ENCODE results near the gene TICAM1. TPM values are rescaled to one million over a fixed set of nuclear protein-coding genes. Genes with fewer than 3 reads are reported as not detected.
A peak's percentile ranks its signal among the peaks of the same experiment; 100 is the strongest.
"Not testable (repeated sequence)": the region's sequence is repeated elsewhere in the genome, so short reads cannot be mapped to it uniquely, and the experiment has no call there.

The TICAM1 gene
- total RNA-seq, 2 experiments from 2014 or later: 14.1 to 14.3 TPM

DNA sequence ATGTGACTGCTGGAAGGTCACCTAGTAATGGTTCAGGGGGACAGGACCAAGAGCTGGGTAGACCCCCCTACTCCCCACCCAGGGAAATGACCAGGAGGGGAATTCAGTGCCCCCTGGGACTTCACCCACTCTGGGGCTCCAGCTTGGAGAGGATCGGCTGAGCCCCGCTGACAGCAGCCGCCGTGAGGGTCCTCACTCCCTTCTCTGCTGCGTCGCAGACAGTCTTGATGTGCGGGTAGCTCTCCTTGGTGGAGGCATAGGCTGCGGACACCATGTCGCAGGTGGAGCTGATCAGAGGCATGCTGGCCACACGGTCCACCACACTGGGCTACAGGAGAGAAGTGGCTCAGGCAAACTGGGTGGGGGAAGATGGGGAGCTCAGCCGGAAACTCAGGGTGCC, 28.2 kb upstream of the TICAM1 start:
- DNase-seq: no peak
- no peaks in the 10 kb centered on the region for H3K9me3 Mint-ChIP-seq
- ATAC-seq (ENCODE audit: low read depth): no peak
- H3K27ac Mint-ChIP-seq: no peak overlapping the region
- H3K4me1 Mint-ChIP-seq: peaks cover 3% of the 10 kb centered on the region
- no peak overlapping the region for H3K4me3 Mint-ChIP-seq
- H3K27me3 Mint-ChIP-seq: no peaks in the 10 kb centered on the region
- no peaks in the 10 kb centered on the region for H3K36me3 Mint-ChIP-seq
- POLR2A ChIA-PET: no interaction called here

DNA sequence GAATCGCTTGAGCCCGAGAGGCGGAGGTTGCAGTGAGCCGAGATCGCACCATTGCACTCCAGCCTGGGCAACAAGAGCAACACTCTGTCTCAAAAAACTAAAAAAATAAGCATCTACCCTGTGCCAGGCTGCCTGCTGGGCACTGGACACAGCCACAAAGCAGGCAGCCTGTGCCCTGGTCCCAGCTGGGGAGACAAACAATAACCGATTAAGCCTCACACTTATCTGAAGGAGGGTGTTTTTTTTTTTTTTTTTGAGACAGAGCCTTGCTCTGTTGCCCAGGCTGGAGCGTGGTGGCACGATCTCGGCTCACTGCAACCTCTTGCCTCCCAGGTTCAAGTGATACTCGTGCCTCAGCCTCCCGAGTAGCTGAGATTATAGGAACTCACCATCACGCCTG, 25.0 kb upstream of the TICAM1 start:
- H3K27ac Mint-ChIP-seq; H3K9me3 Mint-ChIP-seq; ATAC-seq (ENCODE audit: low read depth); H3K27me3 Mint-ChIP-seq; H3K4me1 Mint-ChIP-seq; H3K36me3 Mint-ChIP-seq; POLR2A ChIA-PET; H3K4me3 Mint-ChIP-seq; DNase-seq: not testable (repeated sequence)

DNA sequence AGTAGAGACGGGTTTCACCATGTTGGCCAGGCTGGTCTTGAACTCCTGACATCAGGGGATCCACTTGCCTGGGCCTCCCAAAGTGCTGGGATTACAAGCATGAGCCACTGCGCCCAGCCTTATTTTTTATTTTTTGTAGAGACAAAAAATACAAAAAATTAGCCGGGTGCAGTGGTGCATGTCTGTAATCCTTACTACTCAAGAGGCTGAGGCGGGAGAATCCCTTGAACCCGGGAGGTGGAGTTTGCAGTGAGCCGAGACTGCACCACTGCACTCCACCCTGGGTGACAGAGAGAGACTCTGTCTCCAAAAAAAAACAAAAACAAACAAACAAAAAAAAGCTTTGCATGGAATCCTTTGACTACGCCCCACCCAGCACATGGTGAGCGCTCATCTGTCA, 22.0 kb upstream of the TICAM1 start:
- H3K4me1 Mint-ChIP-seq; POLR2A ChIA-PET; H3K4me3 Mint-ChIP-seq; H3K36me3 Mint-ChIP-seq; H3K9me3 Mint-ChIP-seq; ATAC-seq (ENCODE audit: low read depth); H3K27ac Mint-ChIP-seq; DNase-seq; H3K27me3 Mint-ChIP-seq: not testable (repeated sequence)

DNA sequence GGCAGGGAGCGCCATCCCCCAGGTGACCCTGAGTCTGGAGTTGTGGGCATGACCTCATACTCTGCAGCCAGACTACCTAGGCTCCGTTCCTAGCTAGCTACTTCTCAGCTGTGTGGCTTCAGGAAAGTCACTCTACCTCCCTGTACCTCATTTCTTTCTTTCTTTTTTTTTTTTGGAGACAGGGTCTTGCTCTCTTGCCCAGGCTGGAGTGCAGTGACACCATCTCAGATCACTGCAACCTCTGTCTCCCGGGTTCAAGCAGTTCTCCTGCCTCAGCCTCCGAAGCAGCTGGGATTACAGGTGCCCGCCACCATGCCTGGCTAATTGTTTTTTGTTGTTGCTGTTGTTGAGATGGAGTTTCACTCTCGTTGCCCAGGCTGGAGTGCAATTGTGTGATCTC, 21.0 kb upstream of the TICAM1 start:
- Mint-ChIP-seq H3K36me3 (peaks cover 3% of the 10 kb centered on the region), H3K27me3 (no peaks in the 10 kb centered on the region), H3K9me3 (no peaks in the 10 kb centered on the region), H3K4me1 (peaks cover 2% of the 10 kb centered on the region), H3K4me3 (no peak overlapping the region), H3K27ac (no peak overlapping the region)
- ATAC-seq (ENCODE audit: low read depth) (no peak), DNase-seq (no peak)
- POLR2A ChIA-PET: no interaction called here

DNA sequence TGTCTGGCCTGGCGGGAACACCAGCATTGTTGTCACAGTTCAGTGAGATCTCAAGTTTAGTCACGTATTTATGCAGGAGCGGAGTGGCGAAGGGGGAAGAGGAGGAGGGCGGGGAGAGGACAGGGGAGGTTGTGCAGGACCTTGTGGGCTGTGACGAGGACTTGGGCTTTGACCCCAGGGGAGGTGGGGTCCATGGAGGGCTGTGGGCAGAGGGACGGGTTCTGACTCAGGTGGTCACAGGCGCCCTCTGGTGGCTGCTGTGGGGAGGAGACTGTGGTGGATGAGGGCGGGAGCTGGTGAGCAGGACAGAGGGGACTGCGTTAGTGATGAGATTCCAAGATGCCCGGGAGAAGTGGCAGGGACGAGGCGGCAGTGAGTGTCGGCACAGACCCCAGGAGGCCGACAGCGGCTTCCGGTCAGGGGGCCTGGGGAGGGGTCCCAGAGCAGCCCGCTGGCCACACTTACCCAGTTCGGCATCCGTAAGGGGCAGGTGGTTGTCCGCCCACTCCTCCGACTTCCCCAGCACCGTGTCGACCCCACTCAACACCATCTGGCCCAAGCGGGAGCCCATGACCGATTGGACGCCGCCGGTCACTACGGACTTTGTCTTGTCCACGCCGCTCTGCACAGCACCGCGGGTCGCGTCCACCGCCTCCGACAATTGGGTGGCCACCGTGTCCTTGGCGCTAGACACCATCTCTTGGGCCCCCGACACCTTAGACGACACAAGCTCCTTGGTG, 20.2 kb upstream of the TICAM1 start:
- Mint-ChIP-seq H3K27ac (no peak overlapping the region), H3K36me3 (peaks cover 3% of the 10 kb centered on the region), H3K9me3 (no peaks in the 10 kb centered on the region), H3K27me3 (no peaks in the 10 kb centered on the region), H3K4me3 (no peak overlapping the region), H3K4me1 (peaks cover 2% of the 10 kb centered on the region)
- DNase-seq (peak; percentile 81), ATAC-seq (ENCODE audit: low read depth) (peak; percentile 82)
- POLR2A ChIA-PET: interaction anchor here (0.6 to 1.0 kb wide), 2 partner anchors 13 to 42 kb away, joined by 3 to 5 read pairs; no protein-coding TSS in a partner anchor

DNA sequence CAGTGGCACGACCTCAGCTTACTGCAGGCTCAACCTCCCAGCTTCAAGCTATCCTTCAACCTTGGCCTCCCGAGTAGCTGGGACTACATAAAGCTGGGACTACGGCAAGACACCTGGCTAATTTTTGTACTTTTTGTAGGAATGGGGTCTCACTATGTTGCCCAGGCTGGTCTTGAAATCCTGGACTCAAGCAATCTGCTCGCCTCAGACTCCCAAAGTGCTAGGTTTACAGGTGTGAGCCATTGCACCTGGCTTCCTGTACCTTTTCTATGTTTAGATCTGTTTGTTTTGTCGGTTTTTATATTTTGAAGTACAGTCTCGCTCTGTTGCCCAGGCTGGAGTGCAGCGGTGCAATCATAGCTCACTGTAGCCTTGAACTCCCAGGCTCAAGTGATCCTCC, 17.5 kb upstream of the TICAM1 start:
- H3K27ac Mint-ChIP-seq: no peak overlapping the region
- peaks cover 7% of the 10 kb centered on the region for H3K36me3 Mint-ChIP-seq
- POLR2A ChIA-PET: no interaction called here
- no peaks in the 10 kb centered on the region for H3K27me3 Mint-ChIP-seq
- peaks cover 2% of the 10 kb centered on the region for H3K4me1 Mint-ChIP-seq
- no peaks in the 10 kb centered on the region for H3K9me3 Mint-ChIP-seq
- no peak overlapping the region for H3K4me3 Mint-ChIP-seq
- DNase-seq (no peak), ATAC-seq (ENCODE audit: low read depth) (no peak)

DNA sequence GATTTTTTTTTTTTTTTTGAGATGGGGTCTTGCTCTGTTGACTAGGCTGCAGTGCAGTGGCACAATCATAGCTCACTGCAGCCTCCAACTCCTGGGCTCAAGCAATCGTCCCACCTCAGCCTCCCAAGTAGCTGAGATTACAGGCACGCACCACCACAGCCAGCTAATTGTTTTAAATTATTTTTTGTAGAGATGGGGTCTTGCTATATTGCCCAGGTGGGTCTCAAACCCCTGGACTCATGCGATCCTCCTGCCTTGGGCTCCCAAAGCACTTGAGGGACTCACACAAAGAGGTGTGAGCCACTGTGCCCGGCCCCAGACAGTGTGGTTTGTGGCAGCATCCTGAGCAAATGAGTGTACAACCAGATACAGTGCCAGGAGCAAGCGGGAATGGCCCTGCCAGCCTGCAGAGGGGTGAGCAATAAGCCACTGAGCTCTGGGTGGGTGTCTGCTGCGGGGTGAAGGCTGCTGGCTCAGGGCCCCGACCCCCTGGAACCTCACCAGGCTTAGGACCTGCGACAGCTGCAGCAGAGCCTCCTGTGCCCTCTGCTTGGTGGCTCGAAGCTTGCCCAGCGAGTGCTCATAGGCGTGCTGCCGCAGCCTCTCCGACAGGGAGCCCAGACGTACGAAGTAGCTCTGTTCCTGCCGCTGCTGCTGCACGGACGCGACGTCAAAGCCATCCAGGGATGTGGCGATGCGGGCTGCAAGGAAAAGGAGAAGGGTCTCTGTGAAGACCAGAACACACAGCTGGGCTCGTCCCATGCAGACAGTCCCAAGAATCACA, 15.9 kb upstream of the TICAM1 start:
- DNase-seq (no peak), ATAC-seq (ENCODE audit: low read depth) (no peak)
- H3K36me3 Mint-ChIP-seq: peaks cover 9% of the 10 kb centered on the region
- no peak overlapping the region for H3K4me3 Mint-ChIP-seq
- no peak overlapping the region for H3K27ac Mint-ChIP-seq
- peaks cover 2% of the 10 kb centered on the region for H3K4me1 Mint-ChIP-seq
- H3K27me3 Mint-ChIP-seq: no peaks in the 10 kb centered on the region
- H3K9me3 Mint-ChIP-seq: no peaks in the 10 kb centered on the region
- POLR2A ChIA-PET: interaction anchor here (0.7 kb wide), 1 partner anchor 50 kb away, joined by 3 read pairs; no protein-coding TSS in a partner anchor

DNA sequence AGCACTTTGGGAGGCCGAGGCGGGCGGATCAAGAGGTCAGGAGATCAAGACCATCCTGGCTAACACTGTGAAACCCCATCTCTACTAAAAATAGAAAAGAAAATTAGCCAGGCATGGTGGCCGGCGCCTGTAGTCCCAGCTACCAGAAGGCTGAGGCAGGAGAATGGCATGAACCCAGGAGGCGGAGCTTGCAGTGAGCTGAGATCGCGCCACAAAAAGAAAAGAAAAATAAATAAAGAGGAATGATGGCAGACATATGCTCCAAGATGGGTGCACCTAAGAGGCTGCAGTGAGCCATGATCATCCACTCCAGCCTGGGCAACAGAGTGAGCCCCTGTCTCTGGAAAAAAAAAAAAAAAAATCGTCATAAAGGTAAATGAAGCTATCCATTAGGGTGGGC, 14.5 kb upstream of the TICAM1 start:
- not testable (repeated sequence) for H3K4me3 Mint-ChIP-seq; H3K4me1 Mint-ChIP-seq; H3K36me3 Mint-ChIP-seq; ATAC-seq (ENCODE audit: low read depth); H3K9me3 Mint-ChIP-seq; H3K27me3 Mint-ChIP-seq; H3K27ac Mint-ChIP-seq; DNase-seq
- POLR2A ChIA-PET: interaction anchor here (0.7 kb wide), 1 partner anchor 147 kb away, joined by 4 read pairs; no protein-coding TSS in a partner anchor

DNA sequence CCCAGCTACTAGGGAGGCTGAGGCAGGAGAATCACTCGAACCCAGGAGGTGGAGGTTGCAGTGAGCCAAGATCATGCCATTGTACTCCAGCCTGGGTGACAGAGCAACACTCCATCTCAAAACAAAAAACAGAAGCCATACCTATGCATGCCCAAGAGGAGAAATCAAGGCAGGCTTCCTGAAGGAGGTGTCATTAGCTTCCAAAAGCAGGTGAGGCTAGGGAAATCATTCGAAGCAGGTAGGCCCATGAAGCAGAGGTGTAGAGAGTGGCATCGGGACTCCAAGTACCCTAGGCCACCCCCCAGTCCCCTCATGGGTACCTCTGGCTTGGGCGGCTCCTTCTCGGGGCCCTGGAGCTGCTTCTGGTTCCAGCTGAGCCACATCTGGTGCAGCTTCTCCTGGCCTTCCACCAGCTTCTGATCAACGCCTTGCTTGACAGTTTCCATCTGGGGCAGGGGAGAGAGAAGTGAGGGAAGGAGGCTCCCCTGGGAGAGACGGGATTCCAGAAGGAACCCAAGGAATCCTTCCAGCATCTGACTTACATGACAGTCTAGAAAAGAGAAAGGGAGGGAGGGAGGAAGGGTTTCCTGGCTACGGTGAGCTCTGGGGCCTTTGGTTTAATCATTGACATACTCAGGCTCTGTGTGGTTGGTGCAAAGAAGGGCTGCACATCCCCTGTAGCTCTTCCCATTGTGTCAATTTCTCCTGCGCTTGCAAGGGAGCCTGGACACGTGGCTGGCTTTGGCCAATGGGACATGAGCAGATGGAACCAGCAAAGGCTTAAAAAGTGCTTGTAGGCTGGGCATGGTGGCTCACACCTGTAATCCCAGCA, 13.1 kb upstream of the TICAM1 start:
- POLR2A ChIA-PET: no interaction called here
- no peak overlapping the region for H3K27ac Mint-ChIP-seq
- DNase-seq: no peak
- H3K27me3 Mint-ChIP-seq: no peaks in the 10 kb centered on the region
- no peaks in the 10 kb centered on the region for H3K4me1 Mint-ChIP-seq
- peaks cover 9% of the 10 kb centered on the region for H3K36me3 Mint-ChIP-seq
- no peak overlapping the region for H3K4me3 Mint-ChIP-seq
- no peaks in the 10 kb centered on the region for H3K9me3 Mint-ChIP-seq
- no peak for ATAC-seq (ENCODE audit: low read depth)

DNA sequence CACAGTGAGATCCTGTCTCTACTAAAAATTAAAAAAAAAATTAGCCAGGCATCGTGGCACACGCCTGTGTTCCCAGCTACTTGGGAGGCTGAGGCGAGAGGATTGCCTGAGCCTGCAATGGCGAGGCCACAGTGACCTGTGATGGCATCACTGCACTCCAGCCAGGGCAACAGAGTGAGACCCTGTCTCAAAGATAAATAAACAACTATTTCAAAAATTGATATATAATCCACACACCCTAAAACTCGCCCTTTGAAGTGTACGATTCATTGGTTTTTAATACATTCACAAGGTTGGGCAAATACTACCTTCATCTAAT, 12.1 kb upstream of the TICAM1 start:
- no peak overlapping the region for H3K4me3 Mint-ChIP-seq
- no peak overlapping the region for H3K27ac Mint-ChIP-seq
- POLR2A ChIA-PET: no interaction called here
- no peak for DNase-seq
- no peaks in the 10 kb centered on the region for H3K9me3 Mint-ChIP-seq
- H3K4me1 Mint-ChIP-seq: no peaks in the 10 kb centered on the region
- no peaks in the 10 kb centered on the region for H3K27me3 Mint-ChIP-seq
- no peak for ATAC-seq (ENCODE audit: low read depth)
- H3K36me3 Mint-ChIP-seq: peaks cover 9% of the 10 kb centered on the region

DNA sequence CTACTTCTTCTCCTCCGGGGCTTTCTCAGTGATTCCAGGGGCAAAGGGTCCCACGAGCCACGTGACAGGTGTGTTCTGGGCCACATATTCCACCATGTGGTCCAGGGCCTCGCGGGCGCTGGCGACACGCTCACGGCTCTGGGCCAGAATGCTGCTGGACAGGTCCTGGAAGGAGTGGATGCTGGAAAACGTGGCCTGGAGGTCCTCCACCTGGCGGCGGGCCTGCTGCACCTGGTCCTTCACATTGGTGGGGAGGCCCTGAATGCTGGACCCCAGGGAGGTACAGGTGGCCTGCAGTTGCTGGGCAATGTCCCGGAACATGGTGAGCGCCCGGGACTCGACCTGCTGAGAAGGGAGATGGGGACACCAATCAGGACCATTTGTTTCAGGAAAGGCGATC, 7.7 kb upstream of the TICAM1 start:
- H3K36me3 Mint-ChIP-seq: peaks cover 8% of the 10 kb centered on the region
- POLR2A ChIA-PET: no interaction called here
- no peaks in the 10 kb centered on the region for H3K4me1 Mint-ChIP-seq
- no peak for ATAC-seq (ENCODE audit: low read depth)
- DNase-seq: no peak
- H3K27me3 Mint-ChIP-seq: no peaks in the 10 kb centered on the region
- H3K9me3 Mint-ChIP-seq: no peaks in the 10 kb centered on the region
- H3K27ac Mint-ChIP-seq: no peak overlapping the region
- H3K4me3 Mint-ChIP-seq: no peak overlapping the region

DNA sequence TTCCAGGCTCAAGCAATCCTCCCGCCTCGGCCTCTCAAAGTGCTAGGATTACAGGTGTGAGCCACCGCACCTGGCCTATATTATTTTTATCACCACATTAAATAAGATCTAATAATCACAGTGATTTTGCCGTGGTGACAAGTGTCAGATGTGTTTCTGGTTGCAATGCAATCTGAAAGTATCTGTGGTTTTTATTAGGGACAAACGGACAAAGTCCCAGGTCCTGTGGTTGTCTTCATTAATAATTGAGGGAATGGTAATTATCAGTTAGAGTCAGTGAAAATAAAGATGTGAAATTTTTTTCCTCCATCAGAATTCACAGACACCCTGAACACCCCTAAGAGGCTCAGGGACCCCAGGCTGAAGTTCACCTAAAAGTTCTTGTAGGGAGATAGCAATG, 1.3 kb upstream of the TICAM1 start:
- ATAC-seq (ENCODE audit: low read depth) (no peak), DNase-seq (no peak)
- no peaks in the 10 kb centered on the region for H3K27me3 Mint-ChIP-seq
- peak overlapping the region; percentile 30 for H3K4me3 Mint-ChIP-seq
- peaks cover 10% of the 10 kb centered on the region for H3K36me3 Mint-ChIP-seq
- H3K9me3 Mint-ChIP-seq: no peaks in the 10 kb centered on the region
- POLR2A ChIA-PET: no interaction called here
- H3K4me1 Mint-ChIP-seq: peaks cover 17% of the 10 kb centered on the region
- no peak overlapping the region for H3K27ac Mint-ChIP-seq

DNA sequence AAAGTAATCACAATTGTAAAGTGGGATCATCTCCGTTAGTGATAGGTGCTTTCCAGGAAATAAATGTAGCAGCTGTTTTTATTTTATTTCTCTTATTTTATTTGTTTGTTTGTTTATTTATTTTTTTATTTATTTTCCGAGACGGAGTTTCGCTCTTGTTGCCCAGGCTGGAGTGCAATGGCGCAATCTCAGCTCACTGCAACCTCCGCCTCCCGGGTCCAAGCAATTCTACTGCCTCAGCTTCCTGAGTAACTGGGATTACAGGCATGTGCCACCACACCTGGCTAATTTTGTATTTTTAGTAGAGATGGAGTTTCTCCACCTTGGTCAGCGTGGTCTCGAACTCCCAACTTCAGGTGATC, 448 bp upstream of the TICAM1 start:
- POLR2A ChIA-PET: interaction anchor here (0.7 kb wide), 1 partner anchor 35 kb away, joined by 6 read pairs; no protein-coding TSS in a partner anchor
- ATAC-seq (ENCODE audit: low read depth); H3K9me3 Mint-ChIP-seq: not testable (repeated sequence)

More for the DNA sequence above, 448 bp upstream of the TICAM1 start:
- not testable (repeated sequence) for H3K27me3 Mint-ChIP-seq, H3K36me3 Mint-ChIP-seq, DNase-seq
- Mint-ChIP-seq H3K4me1 (peaks cover 18% of the 10 kb centered on the region), H3K4me3 (peak overlapping the region; percentile 88), H3K27ac (peak overlapping the region; percentile 77)

All from activated naive CD8-positive, alpha-beta T cell treated with anti-CD3 and anti-CD28 coated beads, Interleukin-2, amount 10 ng/mL, durations not matched to agents 7 days and 5 days (primary cell).